Caki2 (cell line): ENCODE measurements around the gene COG3. TPM values are rescaled to one million over a fixed set of nuclear protein-coding genes. Genes with fewer than 3 reads are reported as not detected.

Source experiments
- DNase-seq: peaks from one replicate; pipeline ENCODE4 v3.0.0-alpha.2; 2015; ENCODE audit warnings: low read depth
- in situ Hi-C: cut with HindIII; loops from 2 replicates; pipeline ENCODE4 v1.10.0; 2016; ENCODE audit warnings: low sequenced_read_pairs, low pct_unique_long_range_greater_than_20kb, mixed read lengths
- total RNA-seq: library from RNA; depleted of rRNA; stranded (reverse); fragments of >200 nt; shearing (Covaris generic); gene quantifications from 2 replicates; pipeline ENCODE4 v1.2.3, GENCODE V29; 2014; ENCODE audit warnings: low replicate concordance; rRNA removed

COG3 gene
- total RNA-seq, 1 experiment from 2014 or later = 11.1 TPM

- DNase-seq = no peak
- in situ Hi-C loops = no loop called here
Measured at GRCh38 chr13:45576466-45576865, 111.7 kb downstream of the COG3 start.

- in situ Hi-C loops = no loop called here
- no peak for DNase-seq
Measured at GRCh38 chr13:45582408-45583076, 117.8 kb downstream of the COG3 start.

- in situ Hi-C loops = no loop called here
- DNase-seq = no peak
Measured at GRCh38 chr13:45584816-45585215, 120.1 kb downstream of the COG3 start.

Other genes starting within 250 kb of the COG3 start
- gene TPT1, start 123.8 kb upstream of the COG3 start, total RNA-seq = 671 and 779 TPM in 2 replicates
- gene SLC25A30, start 46.6 kb upstream of the COG3 start, total RNA-seq = 5.6 and 6.0 TPM in 2 replicates
- gene ERICH6B, start 150.8 kb downstream of the COG3 start, total RNA-seq = not detected in 2 replicates
- not detected in 2 replicates for gene CBY2, start 237.4 kb downstream of the COG3 start, total RNA-seq